ENCODE results near the gene CIAO2A.

Gene CIAO2A

DNA sequence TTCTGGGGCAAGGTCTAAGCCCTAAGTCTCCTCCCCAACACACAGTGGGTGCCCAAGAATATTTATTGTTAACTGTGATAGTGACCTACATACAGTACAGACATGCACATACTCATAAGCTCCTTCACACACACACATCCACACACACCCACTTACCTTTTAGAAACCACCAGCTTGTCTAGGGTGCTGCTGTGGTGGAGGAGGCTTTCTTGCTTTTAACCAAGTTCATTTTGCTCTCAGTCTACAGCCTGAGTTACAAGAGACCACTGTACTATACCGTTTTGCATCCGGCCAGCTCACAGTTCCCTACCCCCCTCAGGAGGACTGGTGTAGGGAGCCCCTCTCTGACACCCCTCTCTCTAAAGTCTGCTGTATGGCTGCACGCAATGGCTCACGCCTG lies 64.0 kb downstream of the CIAO2A start:
- no peak for TF ChIP-seq GATA1 (IDR thresholded peaks at IDR 0.05; ENCODE audit: low read depth, low read length)
- DNase-seq: no peak

DNA sequence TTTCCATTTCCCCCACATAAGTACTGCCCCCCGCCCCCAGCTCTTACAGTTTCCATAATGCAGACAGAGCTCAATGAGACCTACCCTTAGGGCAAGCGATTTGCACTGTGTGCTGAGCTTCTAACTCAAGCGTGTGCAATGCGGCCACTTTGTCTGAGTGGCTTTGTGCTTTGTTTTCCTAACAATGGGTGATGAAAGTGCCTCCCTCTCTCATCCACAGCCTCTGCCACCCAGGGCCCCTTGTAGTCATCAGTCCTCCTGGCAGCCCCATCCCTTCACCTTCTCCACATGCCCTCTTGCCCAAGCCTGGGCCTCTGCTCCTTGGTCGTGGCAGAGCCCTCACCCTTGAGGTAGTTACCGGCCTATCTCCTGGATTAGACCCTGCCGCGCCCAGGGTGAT lies 64.5 kb downstream of the CIAO2A start:
- no peak for DNase-seq
- TF ChIP-seq GATA1 (IDR thresholded peaks at IDR 0.05; ENCODE audit: low read depth, low read length) (no peak), POLR2A (IDR thresholded peaks at IDR 0.05; ENCODE audit: low read length) (no peak)

DNA sequence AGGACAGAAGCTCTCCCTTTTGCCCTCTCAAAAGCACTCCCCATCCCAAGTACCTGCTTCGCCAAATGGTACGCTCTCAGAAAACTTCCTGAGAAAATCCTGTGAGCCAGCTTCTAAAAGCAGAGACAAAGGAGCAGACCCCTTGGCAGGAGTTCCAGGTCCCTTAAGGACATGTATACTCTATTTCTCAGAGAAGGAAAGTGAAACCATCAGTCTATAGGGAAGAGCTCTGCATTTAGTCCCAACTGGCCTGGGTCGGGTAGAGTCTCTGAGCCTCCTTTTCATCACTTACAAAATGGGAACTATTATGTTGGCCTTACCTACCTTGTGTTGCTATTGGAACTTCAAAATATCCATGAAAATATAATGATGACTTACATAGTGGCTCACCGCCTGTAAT lies 67.0 kb downstream of the CIAO2A start:
- no peak for DNase-seq

DNA sequence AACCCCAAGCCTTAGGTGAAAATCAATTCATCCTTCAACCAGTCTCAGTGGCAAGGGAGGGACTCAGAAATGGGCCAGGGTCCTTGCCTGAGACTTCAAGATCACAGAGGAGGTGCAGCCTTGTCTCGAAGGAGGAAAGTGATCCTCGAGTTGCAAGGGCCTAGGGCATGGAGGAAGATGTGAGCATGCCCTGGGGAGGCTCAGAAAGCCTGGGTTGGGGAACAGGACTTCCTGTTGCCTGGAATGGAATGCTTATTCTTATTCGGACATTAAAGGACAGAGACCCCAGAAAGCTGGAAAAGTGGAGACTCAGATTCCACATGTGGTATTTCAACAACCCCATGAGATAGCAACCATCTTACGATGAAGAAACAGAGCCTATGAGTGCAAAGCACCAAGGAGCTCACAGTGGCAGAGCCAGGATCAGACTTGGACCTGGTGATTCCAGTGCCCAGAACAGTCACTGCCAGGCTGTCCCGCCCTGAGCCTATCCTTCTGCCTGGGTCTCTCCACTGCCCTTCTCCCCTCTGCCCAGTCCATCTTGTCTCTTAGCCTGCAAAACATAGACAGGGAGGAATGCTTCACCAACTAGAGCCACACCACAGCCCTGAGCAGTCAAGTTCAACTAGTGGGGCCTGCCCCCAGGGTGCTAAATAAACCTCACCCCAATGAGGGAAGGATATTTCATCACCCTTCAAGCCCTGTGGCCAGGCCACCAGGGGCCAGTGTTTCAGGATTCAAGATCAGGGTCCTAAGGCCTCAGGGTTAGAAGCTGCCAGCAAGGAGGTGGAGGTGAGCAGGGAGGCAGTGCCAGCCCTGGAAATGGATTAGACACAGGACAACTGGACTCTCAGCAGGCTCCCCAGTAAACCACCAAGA lies 69.2 kb downstream of the CIAO2A start:
- peak; percentile 28 to 45 for DNase-seq
- TF ChIP-seq GATA1 (IDR thresholded peaks at IDR 0.05; ENCODE audit: low read depth, low read length): no peak
- TF ChIP-seq POLR2A (IDR thresholded peaks at IDR 0.05; ENCODE audit: low read length): no peak

More for the DNA sequence above, 67.0 kb downstream of the CIAO2A start:
- TF ChIP-seq GATA1 (IDR thresholded peaks at IDR 0.05; ENCODE audit: low read depth, low read length) (no peak), POLR2A (IDR thresholded peaks at IDR 0.05; ENCODE audit: low read length) (no peak)

DNA sequence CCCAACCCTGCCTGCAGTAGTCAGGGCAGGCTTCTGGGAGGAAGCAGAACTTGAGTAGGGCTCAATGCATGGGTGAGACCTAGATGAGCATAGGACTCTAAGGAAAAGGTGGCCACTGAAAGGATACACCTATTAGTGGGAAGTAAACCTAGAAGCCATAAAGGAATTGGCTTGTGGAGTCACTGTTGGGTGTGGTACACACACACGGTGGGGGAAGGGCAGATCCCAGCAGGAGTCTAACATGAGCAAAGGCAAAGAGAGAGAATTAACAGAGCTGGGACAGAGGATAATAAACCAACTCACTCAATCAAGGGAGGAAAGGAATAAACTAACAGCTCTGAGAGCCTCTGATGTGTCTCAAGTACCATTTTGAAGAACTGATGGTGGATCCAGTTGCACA lies 70.4 kb downstream of the CIAO2A start:
- TF ChIP-seq POLR2A (IDR thresholded peaks at IDR 0.05; ENCODE audit: low read length): no peak
- TF ChIP-seq GATA1 (IDR thresholded peaks at IDR 0.05; ENCODE audit: low read depth, low read length): no peak
- no peak for DNase-seq

DNA sequence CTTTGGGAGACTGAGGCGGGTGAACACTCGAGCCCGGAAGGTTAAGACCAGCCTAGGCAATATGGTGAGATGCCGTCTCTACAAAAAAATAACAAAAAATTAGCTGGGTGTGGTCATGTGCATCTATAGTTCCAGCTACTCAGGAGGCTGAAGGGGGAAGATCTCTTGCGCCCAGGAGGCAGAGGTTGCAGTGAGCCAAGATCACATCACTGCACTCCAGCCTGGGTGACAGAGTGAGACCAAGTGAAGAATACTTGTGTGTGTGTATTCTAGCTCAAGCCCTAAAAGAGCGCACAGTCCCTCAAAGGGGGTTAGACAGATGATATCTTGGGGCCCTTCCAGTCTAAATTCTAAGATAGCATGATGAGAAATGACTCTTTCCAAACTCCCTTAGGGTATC lies 71.1 kb downstream of the CIAO2A start:
- TF ChIP-seq GATA1 (IDR thresholded peaks at IDR 0.05; ENCODE audit: low read depth, low read length) (no peak), POLR2A (IDR thresholded peaks at IDR 0.05; ENCODE audit: low read length) (no peak)
- DNase-seq: no peak

Data from erythroblast (primary cell).